ENCODE measurements around the gene ADAMTS17. TPM values are rescaled to one million over a fixed set of nuclear protein-coding genes. Genes with fewer than 3 reads are reported as not detected.
"Not testable (repeated sequence)": the region's sequence is repeated elsewhere in the genome, so short reads cannot be mapped to it uniquely, and the experiment has no call there.

The ADAMTS17 gene
- total RNA-seq, 1 donor from 2014 or later, result 1.5 TPM

- Histone ChIP-seq H3K4me1 (no peaks in the 10 kb centered on the region), H4K20me1 (ENCODE audit: low read depth) (no peaks in the 10 kb centered on the region), H3K9me3 (ENCODE audit: low read depth) (no peaks in the 10 kb centered on the region), H3F3A (ENCODE audit: low read depth) (peaks cover 33% of the 10 kb centered on the region), H3K4me3 (peak overlapping the region; percentile 41), H3K27me3 (peaks cover 71% of the 10 kb centered on the region), H2AFZ (replicated peaks) (peak overlapping the region; percentile 73), H3K4me2 (peak overlapping the region; percentile 72), H3K79me2 (ENCODE audit: low read depth) (no peaks in the 10 kb centered on the region), H3K27ac (no peak overlapping the region), H3K9ac (no peak overlapping the region), H3K36me3 (no peaks in the 10 kb centered on the region)
- Mint-ChIP-seq H3K36me3 (no peaks in the 10 kb centered on the region), H3K4me3 (peak overlapping the region; percentile 87), H3K9me3 (no peaks in the 10 kb centered on the region), H3K27ac (no peak overlapping the region), H3K27me3 (ENCODE audit: insufficient read depth, low read depth) (peaks cover 30% of the 10 kb centered on the region), H3K4me1 (peaks cover 5% of the 10 kb centered on the region)
- no peak for TF ChIP-seq EZH2phosphoT487 (IDR thresholded peaks at IDR 0.05)
- peak; percentile 58 for TF ChIP-seq CTCF (IDR thresholded peaks at IDR 0.05)
- no peak for TF ChIP-seq EZH2 (IDR thresholded peaks at IDR 0.05)
- DNase-seq (ENCODE audit: low spot score), result peak; percentile 81
These were observed 413.3 kb downstream of the ADAMTS17 start for GRCh38 chr15:99928429-99928981.

- H3F3A ChIP-seq (ENCODE audit: low read depth), result peaks cover 33% of the 10 kb centered on the region
- H3K4me3 Mint-ChIP-seq; H3K9me3 Mint-ChIP-seq; H3K4me2 ChIP-seq; H3K9me3 ChIP-seq (ENCODE audit: low read depth); H4K20me1 ChIP-seq (ENCODE audit: low read depth); H3K79me2 ChIP-seq (ENCODE audit: low read depth); H3K36me3 Mint-ChIP-seq; H3K4me3 ChIP-seq; H3K4me1 Mint-ChIP-seq; DNase-seq (ENCODE audit: low spot score); H3K27ac Mint-ChIP-seq; H3K27ac ChIP-seq; H2AFZ ChIP-seq (replicated peaks); H3K4me1 ChIP-seq; H3K36me3 ChIP-seq; H3K9ac ChIP-seq: not testable (repeated sequence)
- H3K27me3 Mint-ChIP-seq (ENCODE audit: insufficient read depth, low read depth), result peaks cover 27% of the 10 kb centered on the region
- H3K27me3 ChIP-seq, result peaks cover 72% of the 10 kb centered on the region
These were observed 415.2 kb downstream of the ADAMTS17 start for GRCh38 chr15:99926532-99926931.

- Histone ChIP-seq H2AFZ (replicated peaks) (no peak overlapping the region), H4K20me1 (ENCODE audit: low read depth) (no peaks in the 10 kb centered on the region), H3K27ac (no peak overlapping the region), H3K4me3 (peak overlapping the region; percentile 34), H3K79me2 (ENCODE audit: low read depth) (no peaks in the 10 kb centered on the region), H3K4me2 (peak overlapping the region; percentile 63), H3K4me1 (no peaks in the 10 kb centered on the region), H3F3A (ENCODE audit: low read depth) (peaks cover 33% of the 10 kb centered on the region), H3K36me3 (no peaks in the 10 kb centered on the region), H3K27me3 (peaks cover 71% of the 10 kb centered on the region), H3K9ac (no peak overlapping the region), H3K9me3 (ENCODE audit: low read depth) (no peaks in the 10 kb centered on the region)
- H3K27ac Mint-ChIP-seq, result no peak overlapping the region
- no peaks in the 10 kb centered on the region for H3K9me3 Mint-ChIP-seq
- peaks cover 24% of the 10 kb centered on the region for H3K27me3 Mint-ChIP-seq (ENCODE audit: insufficient read depth, low read depth)
- peaks cover 5% of the 10 kb centered on the region for H3K4me1 Mint-ChIP-seq
- H3K36me3 Mint-ChIP-seq, result no peaks in the 10 kb centered on the region
- TF ChIP-seq EZH2 (IDR thresholded peaks at IDR 0.05) (no peak), CTCF (IDR thresholded peaks at IDR 0.05) (no peak), EZH2phosphoT487 (IDR thresholded peaks at IDR 0.05) (no peak)
- peak overlapping the region; percentile 86 for H3K4me3 Mint-ChIP-seq
- DNase-seq (ENCODE audit: low spot score), result peak; percentile 54
These were observed 415.9 kb downstream of the ADAMTS17 start for GRCh38 chr15:99925661-99926461.

GRCh38 chr15:99923711-99924110 lies 418.1 kb downstream of the ADAMTS17 start:
- H3K4me3 Mint-ChIP-seq, result no peak overlapping the region
- H3K9me3 Mint-ChIP-seq, result no peaks in the 10 kb centered on the region
- no peak overlapping the region for H3K4me3 ChIP-seq

More at GRCh38 chr15:99923711-99924110, 418.1 kb downstream of the ADAMTS17 start:
- TF ChIP-seq EZH2phosphoT487 (IDR thresholded peaks at IDR 0.05), result no peak
- TF ChIP-seq CTCF (IDR thresholded peaks at IDR 0.05), result no peak
- TF ChIP-seq EZH2 (IDR thresholded peaks at IDR 0.05), result no peak
- H4K20me1 ChIP-seq (ENCODE audit: low read depth), result no peaks in the 10 kb centered on the region
- DNase-seq (ENCODE audit: low spot score), result no peak
- Mint-ChIP-seq H3K27me3 (ENCODE audit: insufficient read depth, low read depth) (peaks cover 14% of the 10 kb centered on the region), H3K36me3 (no peaks in the 10 kb centered on the region), H3K27ac (no peak overlapping the region), H3K4me1 (peaks cover 5% of the 10 kb centered on the region)
- no peaks in the 10 kb centered on the region for H3K79me2 ChIP-seq (ENCODE audit: low read depth)
- H3K36me3 ChIP-seq, result no peaks in the 10 kb centered on the region
- no peak overlapping the region for H3K4me2 ChIP-seq
- H2AFZ ChIP-seq (replicated peaks), result no peak overlapping the region
- peaks cover 56% of the 10 kb centered on the region for H3K27me3 ChIP-seq
- H3F3A ChIP-seq (ENCODE audit: low read depth), result peaks cover 21% of the 10 kb centered on the region
- no peaks in the 10 kb centered on the region for H3K9me3 ChIP-seq (ENCODE audit: low read depth)
- no peak overlapping the region for H3K27ac ChIP-seq
- H3K9ac ChIP-seq, result no peak overlapping the region
- H3K4me1 ChIP-seq, result no peaks in the 10 kb centered on the region

Measured in neural progenitor cell (in vitro differentiated cells).